ENCODE measurements around the gene CLCN3.
"Not testable (repeated sequence)": the region's sequence is repeated elsewhere in the genome, so short reads cannot be mapped to it uniquely, and the experiment has no call there.

The CLCN3 gene

DNA sequence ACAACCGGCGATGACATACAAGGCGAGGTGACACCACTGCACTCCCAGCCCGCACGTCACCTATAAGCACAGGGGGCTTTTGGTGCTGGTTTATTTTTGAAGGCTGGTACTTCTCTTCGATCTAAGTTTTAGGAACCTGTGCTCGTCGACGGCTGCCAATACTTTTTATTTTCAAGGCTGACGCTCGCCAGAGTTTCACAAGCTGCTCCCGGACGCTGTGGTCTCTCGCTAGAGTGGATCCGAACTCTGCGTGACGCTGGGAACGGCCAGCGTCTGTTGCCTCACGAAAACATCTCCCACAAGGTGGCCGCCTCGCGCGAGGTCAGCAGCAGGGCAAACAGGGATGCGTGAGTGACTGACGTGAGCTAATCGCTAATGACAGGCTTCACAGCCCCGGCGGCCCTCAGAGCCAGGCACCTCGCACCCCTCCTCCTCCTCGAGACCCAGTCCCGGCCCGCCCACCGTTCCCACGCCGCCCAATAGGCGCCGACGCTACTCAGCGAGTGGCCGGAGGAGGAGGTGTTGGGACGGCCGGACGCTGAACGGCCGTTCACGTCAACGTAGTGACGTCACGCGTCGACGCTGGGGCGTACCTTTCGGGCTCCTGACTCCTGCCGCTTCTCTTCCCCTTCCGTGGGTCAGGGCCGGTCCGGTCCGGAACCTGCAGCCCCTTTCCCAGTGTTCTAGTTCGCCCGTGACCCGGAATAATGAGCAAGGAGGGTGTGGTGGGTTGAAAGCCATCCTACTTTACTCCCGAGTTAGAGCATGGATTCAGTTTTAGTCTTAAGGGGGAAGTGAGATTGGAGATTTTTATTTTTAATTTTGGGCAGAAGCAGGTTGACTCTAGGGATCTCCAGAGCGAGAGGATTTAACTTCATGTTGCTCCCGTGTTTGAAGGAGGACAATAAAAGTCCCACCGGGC is at the start of gene CLCN3:
Gene CLCN3 (plus strand): TSS at position 621 of the 922 bp plus-strand sequence. CDS start 15,351 bp downstream, outside the sequence.
- peak; percentile 72 for DNase-seq

DNA sequence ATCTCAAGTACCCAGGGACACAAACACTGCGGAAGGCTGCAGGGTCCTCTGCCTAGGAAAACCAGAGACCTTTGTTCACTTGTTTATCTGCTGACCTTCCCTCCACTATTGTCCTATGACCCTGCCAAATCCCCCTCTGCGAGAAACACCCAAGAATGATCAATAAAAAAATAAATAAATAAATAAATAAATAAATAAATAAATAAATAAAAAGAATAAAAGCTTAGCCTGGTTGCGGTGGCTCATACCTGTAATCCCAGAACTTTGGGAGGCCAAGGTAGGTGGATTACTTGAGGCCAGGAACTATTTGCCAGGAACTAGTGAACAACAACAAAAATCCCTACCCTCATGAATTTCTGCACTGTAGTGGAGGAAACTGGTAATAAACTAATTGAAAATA is 49.4 kb upstream of the CLCN3 start:
- DNase-seq: not testable (repeated sequence)

DNA sequence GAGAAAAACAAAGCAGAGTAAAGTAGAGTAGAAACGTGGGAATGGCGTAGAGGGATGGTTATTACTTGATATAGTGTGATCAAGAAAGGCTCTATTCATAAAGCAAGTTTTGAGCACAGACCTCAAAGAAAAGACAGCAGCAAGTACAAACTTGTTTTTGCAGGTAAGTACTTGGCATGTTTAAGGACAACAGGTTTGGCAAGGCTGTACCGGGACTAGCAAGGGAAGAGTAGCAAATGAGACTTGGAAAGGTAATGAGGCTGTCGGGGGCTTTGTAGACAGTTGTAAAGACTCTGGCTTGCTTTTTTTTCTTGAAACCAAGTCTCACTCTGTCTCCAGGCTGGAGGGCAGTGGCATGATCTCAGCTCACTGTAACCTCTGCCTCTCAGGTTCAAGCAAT is 48.9 kb upstream of the CLCN3 start:
- DNase-seq: no peak

DNA sequence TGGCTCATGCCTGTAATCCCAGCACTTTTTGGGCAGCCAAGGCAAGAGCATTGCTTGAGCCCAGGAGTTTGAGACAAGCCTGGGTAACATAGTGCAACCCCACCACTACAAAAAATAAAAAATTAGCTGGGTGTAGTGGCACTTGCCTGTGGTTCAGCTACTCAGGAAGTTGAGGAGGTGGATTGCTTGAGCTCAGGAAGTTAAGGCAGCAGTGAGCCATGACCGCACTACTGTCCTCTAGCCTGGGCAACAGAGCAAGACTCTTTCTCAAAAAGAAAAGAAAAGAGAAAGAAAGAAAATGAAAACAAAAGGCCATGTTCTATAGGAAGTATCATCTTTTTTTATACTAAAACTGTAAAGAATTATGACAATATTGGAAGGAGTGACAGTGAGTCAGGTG is 46.5 kb upstream of the CLCN3 start:
- no peak for DNase-seq

DNA sequence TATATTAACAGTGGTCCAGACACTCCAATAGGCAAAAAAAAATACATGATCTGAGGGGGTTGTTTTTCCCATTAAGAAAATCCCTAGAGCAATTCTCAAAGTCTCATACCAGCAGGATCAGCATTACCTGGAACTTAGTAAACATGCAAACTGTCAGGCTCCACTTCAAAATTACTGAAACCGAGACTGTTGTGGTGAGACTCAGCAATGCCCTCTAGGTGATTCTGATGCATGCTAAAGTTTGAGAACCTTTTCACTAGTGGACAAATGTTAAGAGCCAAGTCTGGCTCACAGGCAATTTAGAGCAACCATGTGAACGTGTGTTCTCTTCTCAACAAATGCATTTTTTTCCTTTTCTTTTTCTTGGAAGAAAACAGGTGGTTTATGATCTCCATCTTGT is 38.2 kb upstream of the CLCN3 start:
- DNase-seq: no peak

DNA sequence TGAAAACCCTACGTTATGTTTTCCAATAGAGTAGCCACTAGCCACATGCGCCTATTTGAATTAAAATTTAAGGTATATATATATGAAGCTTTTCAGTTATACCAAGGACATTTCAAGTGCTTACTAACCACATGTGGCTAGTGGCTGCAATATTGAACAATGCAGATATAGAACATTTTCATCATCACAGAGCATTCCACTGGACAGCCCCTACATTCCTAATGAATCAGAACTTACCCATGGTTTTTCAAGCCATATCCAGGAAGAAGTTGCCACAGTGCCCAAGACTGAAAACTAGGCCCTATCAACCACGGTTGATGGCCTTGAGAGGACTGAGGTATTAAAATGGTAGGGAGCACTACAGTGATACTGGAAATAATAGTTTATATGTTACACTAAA is 37.7 kb upstream of the CLCN3 start:
- DNase-seq: no peak

DNA sequence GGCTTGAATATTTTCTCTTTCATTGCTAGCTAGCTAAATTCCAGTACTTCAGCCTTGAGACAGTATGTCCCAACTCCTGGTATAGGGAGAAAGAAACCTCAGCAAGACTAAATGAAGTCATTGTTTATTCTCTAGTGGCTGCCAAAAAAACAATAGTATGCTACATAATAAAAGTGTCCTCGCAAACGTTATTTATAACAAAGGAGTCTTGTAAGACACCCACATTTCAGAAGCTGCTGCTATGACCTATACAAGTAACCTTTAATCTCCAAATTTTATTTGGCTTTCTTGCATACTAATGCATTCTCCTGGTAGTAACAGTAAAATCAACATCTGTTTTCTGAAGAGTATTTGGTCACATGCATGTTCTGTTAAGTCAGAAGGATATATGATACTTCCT is 36.8 kb upstream of the CLCN3 start:
- DNase-seq: no peak

DNA sequence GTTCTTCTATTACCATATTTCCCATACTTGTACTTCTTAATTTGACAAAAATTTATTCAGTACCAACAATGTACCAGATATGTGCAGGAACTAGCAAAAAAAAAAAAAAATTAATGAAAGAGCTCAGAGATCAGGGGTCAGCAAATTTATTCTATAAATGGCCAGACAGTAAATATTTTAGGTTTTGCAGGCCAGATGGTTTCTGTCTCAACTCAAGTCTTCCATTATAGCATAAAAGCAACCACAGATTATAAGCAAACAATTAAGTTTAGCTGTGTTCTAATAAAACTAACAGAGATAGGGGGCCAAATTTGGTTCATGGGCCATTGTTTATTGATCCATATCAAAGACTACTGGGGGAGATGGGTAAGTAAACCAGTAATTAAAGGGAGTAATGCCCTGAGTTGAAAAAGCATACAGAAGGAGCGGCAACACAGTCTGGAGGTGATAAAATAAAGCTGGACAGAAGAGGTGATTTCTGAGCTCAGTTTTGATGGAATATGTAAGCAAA is 27.3 kb upstream of the CLCN3 start:
- no peak for DNase-seq

DNA sequence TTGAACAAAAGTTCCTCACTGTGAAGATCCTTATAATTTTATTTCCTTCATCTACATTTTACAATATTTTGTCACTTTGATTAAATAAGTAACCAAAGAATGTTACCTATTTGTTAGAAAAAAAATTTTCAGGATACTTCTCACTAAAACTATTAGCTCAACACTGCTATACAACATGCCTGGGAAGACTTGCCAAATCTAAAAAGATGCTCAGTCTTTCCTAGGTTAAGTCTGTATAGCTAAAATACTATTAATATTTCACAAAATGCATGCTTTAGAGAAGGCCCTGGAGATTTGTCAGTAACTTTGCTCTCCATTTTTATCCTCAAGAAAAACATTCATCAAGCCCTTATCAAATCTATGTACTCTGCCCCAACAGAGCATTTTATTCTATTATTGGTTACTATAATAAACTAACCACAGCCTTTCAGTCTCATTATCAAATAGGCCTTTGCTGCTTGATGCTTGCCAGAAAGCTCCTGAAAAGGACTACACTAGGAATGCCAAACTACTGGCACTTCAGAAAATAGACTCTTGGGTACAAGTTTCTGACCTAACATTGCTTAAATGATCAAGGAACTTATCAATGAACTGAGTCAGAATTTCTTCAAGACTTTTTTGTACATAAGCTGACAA is 25.7 kb upstream of the CLCN3 start:
- DNase-seq: no peak

DNA sequence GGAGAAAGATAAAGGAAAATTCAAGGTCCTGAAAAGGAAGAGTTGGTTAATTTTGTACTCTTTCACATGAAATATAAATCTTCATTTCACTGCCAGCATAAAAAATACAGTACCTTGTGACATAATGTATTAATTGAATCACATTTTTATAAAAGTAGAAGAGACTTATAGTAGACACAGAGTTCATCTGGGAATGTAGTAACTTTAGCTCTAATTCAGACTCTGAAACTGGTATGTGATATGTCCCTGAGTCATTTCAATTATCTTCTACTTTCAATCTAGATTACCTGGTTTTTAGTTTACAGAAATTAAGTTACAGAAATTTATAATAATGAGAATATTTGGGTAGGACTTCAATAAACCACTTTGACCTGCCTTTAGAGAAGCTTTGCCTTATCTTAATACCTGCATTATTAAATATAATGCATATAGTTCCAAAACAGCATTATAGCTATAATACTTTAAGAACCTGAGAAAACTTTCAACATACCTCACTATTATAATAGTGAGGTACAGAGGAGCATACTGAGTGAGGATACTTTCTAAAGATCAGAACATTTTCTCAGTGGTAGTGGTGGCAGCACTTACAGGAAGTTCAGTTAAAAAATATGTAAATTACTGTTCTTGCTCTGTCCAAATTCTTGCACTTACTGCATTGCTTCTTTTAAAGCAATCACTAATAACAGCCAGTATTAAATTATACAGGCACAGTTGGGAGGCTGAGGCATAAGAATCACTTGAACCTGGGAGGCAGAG is 19.2 kb upstream of the CLCN3 start:
- DNase-seq: no peak

DNA sequence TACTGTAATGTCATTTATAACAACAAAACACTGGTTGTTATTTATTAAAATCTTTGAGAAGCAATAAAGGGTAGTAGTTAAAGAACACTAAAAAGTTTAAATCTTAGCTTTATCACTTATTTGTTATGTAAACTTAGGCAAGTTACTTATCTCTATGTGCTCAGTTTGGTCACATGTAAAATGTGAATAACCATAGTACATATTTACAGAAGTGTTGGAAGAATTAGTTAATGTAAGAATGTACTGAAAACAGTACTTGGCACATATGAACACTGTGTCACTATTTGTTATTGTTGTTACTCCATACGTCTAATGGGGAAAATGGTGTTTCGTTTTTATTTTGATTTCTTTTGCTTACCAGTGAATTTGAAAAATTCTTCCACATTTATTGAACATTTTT is 17.1 kb upstream of the CLCN3 start:
- DNase-seq: no peak

DNA sequence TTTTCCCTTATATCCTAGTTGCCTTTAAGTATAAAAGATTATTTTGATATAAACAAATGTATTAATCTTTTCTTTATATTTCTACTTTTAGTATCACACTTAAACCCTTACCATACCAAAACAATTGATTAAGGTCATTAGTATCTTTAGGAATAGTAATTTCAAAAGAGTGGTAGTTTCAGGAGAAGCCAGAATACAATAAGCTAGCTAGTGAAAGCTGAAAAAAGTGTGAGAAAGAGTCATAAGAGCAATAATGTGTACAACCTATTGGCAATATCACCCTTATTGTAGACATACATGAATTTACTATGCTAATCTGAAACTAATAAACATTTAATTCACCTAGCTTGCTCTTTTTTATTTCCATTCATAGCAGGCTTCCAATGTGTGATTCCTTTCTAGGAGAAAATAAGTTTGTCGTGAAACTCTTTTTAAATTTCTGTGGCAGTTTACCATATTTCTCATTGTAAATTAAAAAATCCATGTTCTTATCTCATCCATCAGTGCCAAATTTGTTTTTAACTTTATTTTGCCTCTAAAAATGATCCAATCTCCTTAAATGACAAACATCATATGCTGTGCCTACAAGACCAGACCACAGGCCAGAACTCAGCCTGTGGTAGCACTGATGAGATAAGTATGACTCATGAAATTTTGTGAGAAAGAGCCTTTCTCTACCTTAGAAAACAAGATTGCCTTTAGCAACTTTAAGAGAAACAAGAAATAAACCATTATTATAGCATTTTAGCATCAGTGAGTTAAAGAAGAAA is 16.1 kb upstream of the CLCN3 start:
- no peak for DNase-seq

DNA sequence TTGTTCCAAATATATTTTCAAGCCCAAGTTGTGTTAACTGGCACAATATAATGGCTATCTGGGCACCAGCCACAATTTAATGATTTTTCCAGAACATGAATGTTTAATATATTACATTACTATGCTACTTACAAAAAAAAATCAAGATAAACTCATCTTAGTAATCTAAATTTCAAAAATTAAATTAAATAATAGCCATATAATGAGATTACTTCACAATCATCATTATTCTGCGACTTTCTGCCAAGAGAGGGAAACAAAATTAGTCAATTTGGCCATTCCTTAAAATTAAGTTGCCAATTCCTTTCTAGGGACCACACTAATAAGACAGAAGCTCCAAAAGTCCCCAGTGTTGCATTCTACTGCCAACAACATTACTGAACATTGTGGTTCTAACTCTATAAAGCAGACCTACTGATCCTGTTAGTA is 15.5 kb upstream of the CLCN3 start:
- DNase-seq: no peak

DNA sequence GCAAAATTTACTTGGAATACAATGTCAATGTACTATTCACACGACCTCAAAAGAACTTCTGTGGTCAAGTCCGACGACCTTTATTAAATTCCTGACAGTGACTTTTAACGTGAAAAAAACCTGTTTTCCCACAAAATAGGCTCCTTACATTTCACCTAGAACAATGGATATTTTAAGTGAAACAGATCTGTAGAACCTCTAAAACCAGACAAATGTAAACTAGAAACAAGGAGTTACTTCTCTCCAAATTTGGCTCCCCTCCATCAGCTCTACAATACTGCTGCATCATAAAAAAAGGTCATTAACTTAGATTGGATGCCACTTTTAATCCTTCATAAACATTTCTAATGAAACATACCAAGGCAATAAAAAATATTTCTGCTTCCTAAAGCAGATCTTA is 9.2 kb upstream of the CLCN3 start:
- no peak for DNase-seq

DNA sequence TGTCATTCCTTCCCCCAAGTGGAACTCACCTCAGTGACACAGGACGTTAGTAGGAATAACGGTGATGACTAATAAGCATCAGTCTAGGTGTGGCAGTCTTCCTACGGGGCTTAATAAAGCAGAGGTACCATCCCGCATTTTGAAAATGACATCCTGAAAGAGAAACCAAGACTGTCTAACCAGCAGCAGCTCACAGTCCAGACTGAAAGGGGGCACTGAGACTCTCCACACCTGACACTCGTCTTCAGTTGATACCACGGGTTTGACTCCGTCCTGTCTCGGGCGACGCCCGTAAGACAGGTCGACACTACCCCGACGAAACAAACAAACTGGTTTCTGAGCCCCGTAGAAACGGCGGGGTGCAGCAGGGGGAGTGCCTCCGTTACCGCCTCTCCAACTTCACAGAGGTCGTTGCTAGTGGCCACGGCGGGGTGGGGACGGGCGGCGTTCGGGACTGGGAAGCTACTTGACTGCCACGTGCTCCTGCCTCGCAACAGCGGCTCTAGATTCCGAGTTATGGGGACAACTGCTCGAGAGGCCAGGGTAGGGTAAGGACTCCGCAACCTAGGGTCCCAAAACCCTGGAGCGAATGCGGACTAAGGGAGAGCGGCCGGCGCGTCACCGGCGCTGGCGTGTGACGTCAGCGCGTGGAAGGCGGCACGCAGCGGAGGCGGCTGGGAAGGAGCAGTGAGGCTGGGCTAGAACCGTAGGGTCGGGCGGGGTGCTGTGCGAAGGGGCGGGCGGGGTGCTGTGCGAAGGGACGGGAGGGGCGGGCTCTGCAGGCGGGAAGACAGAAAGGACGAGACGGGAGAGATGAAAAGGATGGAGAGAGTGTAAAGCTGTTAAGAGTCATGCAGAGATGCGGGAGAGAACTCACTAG is 8.1 kb upstream of the CLCN3 start, which contains the start of gene NEK1:
Gene NEK1 (minus strand): TSS at position 593 of the 880 bp plus-strand sequence. CDS start 9,953 bp downstream, outside the sequence.
- DNase-seq: peak; percentile 58

DNA sequence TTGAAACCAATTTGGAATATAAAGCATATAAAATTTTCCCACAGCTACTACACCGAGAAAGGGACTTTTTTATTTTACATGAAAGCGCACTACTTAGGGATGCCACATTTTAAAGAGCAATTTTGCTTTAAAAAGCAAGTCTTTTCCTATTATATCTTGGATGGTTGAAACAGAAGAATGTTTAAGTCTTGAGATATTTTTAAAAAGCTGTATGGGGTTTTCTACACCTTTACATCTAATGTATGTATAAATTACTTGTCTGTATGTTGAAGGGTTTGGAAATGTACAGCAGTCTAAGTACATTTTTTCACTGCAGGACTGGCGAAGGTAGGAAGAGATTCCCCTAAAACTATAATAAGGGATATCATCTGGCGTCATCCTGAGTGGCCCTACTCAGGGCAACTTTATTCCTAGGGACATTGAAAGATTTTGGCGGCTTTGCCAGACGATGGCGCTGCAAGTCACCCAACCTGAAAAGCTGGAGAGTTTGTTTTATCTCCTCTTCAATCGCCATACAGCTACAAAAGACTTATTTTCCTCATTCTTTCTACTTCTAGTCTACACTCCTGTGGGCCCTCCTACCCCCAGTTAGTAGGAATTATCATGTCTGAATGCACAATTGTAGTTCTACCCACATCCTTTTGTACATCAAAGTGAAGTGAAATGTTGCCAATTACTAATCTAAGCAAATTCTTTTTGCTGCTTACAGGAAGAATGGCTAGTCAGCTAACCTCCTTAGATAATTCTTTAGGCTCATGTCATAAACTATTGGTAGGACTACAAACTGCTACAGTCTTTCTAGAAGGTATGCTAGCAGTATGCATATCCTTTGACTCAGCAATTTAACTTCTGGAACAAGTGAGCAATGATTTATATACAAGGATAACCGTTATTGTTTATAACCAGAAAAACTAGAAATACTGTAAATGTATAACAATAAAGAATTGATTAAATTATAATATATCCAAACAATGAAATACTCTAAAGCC is 7.2 kb upstream of the CLCN3 start:
- peak; percentile 21 for DNase-seq

DNA sequence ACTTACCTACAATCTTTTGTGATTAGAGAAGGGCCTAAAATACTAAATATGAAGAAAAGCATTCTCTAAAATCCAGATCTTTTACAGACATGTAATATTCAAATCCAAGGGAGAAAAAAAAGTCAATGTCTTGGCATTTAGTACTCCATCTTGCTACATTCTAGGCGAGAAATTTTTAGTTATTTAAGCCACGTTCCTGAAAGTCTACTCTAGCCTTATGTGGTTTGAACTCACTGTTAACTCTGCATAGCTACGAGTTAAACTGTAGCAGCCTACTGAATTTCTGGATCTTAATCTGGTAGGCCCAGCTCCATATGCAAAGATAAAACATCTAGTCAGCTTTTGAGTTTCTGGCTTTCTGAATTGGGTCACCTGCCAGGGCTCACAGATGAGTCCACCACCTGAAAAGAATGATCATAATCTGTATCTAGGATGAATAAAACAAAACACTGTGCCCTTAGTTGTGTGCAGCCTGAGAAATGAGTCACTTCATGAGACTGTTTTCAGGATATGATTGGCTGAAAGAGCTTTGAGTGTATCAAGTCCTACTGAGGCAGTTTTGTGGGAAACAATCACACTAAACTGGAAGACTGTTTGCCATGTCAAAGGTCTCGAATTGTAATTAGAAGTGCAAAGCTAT is 4.8 kb upstream of the CLCN3 start:
- no peak for DNase-seq

DNA sequence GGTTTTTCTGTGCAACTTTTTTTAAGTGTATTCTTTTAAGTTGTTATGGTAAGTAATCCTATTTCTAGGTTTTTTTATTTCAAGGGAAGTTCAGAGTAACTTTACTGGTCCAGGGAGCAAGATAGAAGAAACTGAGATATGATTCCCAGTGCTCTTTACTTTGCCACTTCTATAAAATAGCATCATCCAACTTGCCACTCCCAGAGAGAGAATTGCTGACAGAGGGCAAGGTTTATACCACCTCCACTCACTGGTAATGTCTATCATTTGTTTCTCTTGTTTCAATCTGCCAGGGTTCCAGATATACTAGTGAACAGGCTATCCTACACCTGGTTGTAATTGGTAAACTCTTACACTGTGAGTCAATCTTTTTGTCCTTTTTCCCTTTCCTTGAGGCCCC is 3.5 kb upstream of the CLCN3 start:
- no peak for DNase-seq

DNA sequence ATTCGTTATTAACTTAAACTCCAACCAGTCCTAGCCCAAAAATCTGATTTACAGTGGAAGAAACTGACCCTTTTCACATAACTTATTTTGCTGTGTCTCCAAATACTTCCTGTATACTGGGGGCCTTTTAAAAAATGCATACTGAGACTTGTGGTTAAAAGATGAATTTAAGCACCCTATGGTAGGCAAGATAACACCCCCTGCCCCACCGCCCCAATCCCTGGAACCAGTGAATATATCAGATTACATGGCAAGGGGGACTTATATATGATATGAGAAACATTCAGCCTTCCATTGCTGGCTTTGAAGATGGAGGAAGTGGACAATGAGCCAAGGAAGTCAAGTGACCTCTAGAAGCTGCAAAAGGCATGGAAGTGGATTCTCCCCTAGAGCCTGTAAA is 3.1 kb upstream of the CLCN3 start:
- DNase-seq: no peak

DNA sequence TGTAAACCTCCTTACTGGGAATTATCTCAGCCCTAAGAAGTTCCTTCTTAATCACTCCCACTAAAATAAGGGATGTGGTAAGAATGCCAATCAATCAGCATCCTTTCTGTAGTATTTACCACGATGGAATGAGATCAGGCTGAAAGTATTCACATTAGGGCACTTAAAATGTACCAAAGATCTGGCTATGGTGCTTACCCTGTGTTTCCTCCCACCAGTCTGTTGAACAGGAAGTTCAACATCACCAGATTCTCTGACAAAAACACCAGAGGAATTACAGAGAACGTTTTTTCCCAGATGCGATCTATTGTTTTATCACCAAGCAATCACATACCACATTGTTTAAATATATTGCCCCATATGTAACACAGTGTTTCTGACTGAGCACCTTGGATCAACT is 2.1 kb upstream of the CLCN3 start:
- no peak for DNase-seq

Measured in T1000 (cell line).